Epidermal melanocyte (primary cell): ENCODE data around the gene RTN4R.
"Not testable (repeated sequence)": the region's sequence is repeated elsewhere in the genome, so short reads cannot be mapped to it uniquely, and the experiment has no call there.

Experiments used
- DNase-seq: peaks from one replicate; pipeline ENCODE4 v3.0.0; 2011; ENCODE audit warnings: low spot score; ENCODE audit not compliant: insufficient read length

Gene RTN4R

DNA sequence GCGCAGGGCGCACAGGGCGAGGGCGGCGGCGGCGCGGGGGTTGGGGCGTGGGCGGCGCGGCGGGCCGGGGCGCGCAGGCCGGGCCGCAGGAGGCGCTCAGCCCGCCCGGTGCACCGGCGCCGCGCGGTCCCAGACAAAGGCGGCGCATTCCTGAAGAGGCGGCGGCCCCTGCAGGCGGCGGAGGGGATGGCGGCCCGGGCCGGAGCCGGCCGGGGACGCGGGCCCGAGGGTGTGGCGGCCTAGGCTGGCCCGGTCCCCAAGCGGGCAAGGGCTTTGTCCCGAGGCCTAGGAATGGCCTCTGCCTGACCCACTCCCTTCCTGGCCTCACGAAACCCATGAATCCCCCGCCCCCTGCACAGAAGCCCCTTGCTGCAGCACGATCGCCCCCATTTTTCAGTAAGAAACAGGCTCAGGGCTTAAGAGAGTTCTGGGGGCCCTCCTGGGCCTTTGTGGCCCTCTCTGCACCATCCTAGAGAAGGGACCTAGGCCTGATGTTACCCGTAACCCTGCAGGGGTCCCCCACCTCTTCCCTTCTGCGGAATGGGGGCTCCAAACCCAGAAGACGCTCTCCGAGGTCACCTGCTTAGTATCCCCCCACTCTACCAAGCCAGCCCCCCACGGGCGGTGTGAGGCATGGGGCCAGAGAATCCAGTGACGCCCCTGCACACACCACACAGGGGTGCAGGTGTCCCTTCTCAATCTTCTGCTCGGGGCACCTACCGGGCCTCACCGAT is at the start of gene RTN4R:
RTN4R (minus strand) TSS at position 40 of the 734 bp plus-strand sequence. CDS start 226 bp downstream, outside the sequence.
- no peak for DNase-seq

GRCh38 chr22:20317402-20318042 is 49.4 kb upstream of the RTN4R start:
- DNase-seq: not testable (repeated sequence)

GRCh38 chr22:20316844-20317401 is 48.8 kb upstream of the RTN4R start:
- no peak for DNase-seq

DNA sequence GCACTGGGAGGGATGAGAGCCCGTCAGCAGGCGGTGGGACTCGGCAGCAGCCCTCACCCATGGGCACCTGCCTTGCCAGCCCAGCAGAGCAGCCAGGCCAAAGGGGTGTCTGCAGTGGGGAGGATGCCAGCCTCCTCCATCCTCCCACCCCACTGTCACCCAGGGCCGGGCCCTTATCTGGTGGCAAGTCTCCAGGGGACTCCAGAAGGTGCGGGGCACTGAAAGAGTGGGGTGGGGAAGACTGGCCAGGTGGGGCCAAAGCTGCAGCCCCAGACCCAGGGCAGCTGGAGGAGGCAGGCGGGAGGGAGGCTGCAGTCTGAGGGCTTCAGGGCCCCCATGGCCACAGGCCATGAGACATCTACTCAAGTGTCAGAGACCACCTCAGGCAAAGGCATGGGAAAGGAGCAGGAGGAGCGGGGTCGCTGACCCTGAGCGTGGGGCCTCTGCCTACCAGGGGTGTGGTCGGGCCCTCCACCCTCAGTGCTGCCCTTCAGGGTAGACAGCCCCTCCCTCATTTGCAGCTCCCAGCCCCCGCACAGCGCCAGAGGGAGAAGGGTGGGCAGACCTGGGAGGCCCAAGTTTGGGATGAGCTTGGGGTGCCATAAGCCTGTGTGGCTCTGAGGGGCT is 48.2 kb upstream of the RTN4R start:
- no peak for DNase-seq

DNA sequence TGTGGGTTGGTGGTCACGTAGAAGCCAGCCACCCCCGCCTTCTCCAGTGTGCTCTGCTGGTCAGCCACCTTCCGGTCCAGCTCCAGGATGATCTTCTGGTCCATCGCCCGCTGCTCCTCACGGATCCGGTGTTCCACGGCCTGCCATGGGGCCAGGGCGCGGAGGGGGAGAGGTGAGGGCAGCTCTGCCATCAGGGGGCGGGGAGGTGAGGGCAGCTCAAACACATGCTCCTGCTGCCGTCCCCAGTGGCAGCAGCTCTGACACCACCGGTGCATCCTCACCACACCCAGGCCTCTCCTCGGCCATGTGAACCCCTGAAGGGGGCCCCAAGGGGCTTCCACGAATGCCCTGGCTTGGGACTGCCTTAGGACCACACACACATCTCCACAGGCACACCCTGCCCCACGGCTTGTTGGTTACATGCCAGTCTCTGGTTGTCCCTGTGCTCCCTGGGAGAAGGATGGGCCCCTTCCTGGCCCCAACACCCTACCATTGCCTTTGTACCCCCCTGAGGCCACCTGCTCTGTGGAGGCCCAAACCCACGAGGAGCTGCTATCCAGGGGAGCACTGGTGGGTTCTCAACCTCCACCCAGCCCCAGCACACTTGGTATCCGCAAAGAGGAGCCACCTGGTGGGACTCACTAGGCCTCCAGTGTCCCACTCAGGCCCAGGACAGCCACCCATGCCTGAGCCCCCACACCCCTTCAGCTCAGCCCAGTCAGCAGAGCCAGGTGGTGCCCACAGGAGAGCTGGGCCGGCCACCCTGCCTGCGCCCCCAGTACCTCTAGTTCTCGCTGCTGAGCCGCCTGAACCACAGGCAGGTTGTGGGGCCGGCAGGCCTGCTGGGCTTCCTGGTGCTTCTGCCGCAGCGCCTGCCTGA is 47.5 kb upstream of the RTN4R start:
- DNase-seq: no peak

- DNase-seq: not testable (repeated sequence)
Measured at GRCh38 chr22:20314741-20315336, 46.7 kb upstream of the RTN4R start.

- not testable (repeated sequence) for DNase-seq
Measured at GRCh38 chr22:20314206-20314605, 46.1 kb upstream of the RTN4R start.

- DNase-seq: not testable (repeated sequence)
Measured at GRCh38 chr22:20313306-20314077, 45.4 kb upstream of the RTN4R start.

- DNase-seq: no peak
Measured at GRCh38 chr22:20312396-20313191, 44.5 kb upstream of the RTN4R start.

GRCh38 chr22:20311249-20312062 is 43.3 kb upstream of the RTN4R start:
- DNase-seq: not testable (repeated sequence)

DNA sequence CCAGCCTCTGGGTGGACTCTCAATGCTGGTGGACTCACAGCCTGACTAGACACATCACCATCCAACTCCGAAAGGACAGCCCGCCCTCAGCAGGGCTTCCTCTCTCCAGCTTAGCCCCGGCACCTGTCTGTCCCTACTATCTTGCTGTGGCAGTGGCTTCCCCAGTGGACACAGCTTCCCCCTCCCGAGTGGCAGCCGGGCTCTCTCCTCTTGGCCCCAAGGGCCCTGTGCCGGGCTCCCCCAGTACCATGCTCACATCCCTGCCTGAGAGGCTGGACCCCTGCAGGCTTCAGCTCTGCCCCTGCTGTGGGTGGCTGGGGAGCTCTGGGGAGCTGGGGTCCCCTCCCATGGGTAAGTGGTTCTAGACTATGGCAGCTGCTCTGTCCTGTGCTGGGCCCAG is 42.7 kb upstream of the RTN4R start:
- not testable (repeated sequence) for DNase-seq

GRCh38 chr22:20310180-20310579 is 42.1 kb upstream of the RTN4R start:
- not testable (repeated sequence) for DNase-seq

DNA sequence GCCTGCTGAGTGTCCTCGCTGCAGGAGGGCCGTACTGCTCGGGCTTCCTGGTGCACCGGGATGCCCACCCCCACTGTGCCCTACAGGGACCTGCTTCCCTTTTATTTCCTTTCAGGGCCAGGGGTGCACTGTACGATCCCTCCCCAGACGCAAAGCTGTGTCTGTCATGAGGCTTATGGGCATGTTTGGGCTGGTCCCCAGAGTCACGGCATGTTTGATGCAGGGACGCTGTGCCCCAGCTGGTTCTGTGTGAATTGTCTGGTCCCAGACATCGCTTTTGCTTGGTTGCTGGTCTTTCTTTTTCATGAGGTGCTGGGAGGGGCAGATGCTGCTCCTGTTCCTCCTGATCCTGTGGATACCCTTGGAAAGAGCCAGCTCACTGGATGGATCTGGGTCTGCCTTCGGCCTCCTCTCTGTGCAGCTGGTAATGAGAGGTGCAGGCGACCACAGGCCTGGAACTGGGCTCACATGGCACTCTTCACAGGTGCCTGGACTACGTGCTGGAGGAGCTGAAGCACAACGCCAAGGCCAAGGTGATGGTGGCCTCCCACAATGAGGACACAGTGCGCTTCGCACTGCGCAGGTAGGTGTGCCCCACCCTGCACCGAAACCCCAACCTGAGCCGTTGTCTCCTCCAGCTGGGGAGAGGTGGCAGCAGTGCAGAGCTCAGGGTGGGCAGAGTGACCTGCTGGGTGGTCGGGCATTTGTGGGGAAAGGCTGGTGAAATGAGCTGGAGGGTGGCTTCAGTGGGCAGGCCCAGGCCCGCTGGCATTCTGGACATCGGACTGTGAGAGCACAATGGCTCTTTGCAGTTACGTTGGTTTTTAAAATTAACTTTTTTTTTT is 40.9 kb upstream of the RTN4R start:
- not testable (repeated sequence) for DNase-seq

DNA sequence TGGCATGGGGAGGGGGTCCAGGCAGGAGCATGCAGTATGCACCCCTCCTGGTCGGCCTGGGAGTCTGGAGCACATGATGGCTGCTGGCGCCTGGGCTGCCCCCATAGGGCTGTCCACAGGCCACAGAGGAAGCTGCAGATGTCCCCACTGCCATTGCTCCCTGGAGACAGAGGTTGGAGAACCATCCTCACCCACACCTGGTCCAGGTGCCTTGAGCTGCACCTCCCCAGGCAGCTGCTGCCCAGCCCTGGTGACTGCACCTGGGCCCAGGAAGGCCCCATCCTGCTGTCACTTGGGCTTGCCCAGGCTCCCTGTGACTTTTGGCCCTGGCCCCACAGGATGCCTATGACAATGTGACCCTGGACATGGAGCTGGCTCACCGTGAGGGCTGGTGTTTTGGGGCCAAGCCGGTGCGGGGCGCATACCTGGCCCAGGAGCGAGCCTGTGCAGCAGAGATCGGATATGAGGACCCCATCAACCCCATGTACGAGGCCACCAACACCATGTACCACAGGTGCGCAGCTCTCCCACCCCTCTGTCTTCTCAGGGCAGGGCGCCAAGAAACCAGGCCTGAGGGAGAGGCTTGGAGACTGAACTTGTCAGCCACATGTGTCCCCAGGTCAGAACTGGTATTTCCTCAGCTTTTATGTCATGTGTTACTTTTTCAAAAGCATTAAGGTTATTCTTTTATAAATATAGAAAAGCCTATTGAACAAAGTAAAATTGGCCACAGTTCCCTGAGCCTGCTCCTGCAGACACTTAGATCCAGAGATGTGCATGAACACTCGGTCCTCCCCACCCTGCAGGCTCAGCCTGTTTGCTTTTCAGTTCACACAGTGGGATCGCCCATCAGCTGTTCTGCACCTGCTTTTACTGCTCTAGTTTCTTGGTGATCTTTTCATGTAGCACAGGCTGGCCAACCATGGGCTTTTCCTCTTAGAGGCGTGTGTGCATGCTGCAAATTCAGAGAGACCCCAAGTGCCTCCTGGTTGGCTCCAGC is 39.6 kb upstream of the RTN4R start:
- not testable (repeated sequence) for DNase-seq

- not testable (repeated sequence) for DNase-seq
Measured at GRCh38 chr22:20306646-20307447, 38.7 kb upstream of the RTN4R start.
